Gastroesophageal sphincter (tissue), 4 donors: ENCODE results near the gene PTRH2. TPM values are rescaled to one million over a fixed set of nuclear protein-coding genes. Genes with fewer than 3 reads are reported as not detected.
"Not testable (repeated sequence)": the region's sequence is repeated elsewhere in the genome, so short reads cannot be mapped to it uniquely, and the experiment has no call there.

Source experiments
- ATAC-seq: fragments of 150-250 bp; one replicate; pipeline ENCODE4 v1.9.1; 2016; ENCODE audit warnings: mild to moderate bottlenecking, moderate library complexity
- H3K27ac ChIP-seq, 4 donors: fragments of 200-600 bp; sonication (generic) in 3 of 4; 1 replicate in 3 of 4; 2 replicates in 1 of 4; pipeline ENCODE4 v1.5.1; 2016 to 2019
- H3K27me3 ChIP-seq: fragments of 200-600 bp; sonication (generic); one replicate; pipeline ENCODE4 v1.5.1; 2019
- H3K36me3 ChIP-seq, 2 donors: fragments of 200-600 bp; sonication (generic); one replicate each; pipeline ENCODE4 v1.5.1; 2019; ENCODE audit warnings: control low read depth in 1 of 2
- H3K4me1 ChIP-seq, 3 donors: fragments of 200-600 bp; sonication (generic); 1 replicate in 2 of 3; 2 replicates in 1 of 3; pipeline ENCODE4 v1.5.1; 2016 to 2019; ENCODE audit warnings: control low read depth in 2 of 3
- H3K4me3 ChIP-seq, 2 donors: fragments of 200-600 bp; sonication (generic); one replicate each; pipeline ENCODE4 v1.5.1; 2019; ENCODE audit warnings: mild to moderate bottlenecking in 1 of 2, moderate library complexity in 1 of 2
- H3K9me3 ChIP-seq, 3 donors: fragments of 200-600 bp; sonication (generic); one replicate each; pipeline ENCODE4 v1.5.1; 2017 to 2019; ENCODE audit warnings: control low read depth in 2 of 3
- CTCF ChIP-seq, 4 experiments: fragments of 200-600 bp in 2 of 4; fragments of 450-650 bp in 2 of 4; sonication (generic) in 1 of 4; IDR thresholded peaks; one replicate each; pipeline ENCODE4 v1.5.1; 2017 to 2019; ENCODE audit warnings: antibody characterized with exemption in 4 of 4, mild to moderate bottlenecking in 2 of 4, moderate library complexity in 2 of 4
- EP300 ChIP-seq: sonication (generic); formaldehyde crosslinking; IDR thresholded peaks from one replicate; pipeline ENCODE4 v1.6.1; 2017; ENCODE audit warnings: antibody characterized with exemption, mild to moderate bottlenecking
- POLR2A ChIP-seq, 2 donors: fragments of 450-650 bp; IDR thresholded peaks; one replicate each; pipeline ENCODE4 v1.6.1; 2017; ENCODE audit warnings: antibody characterized with exemption in 2 of 2, mild to moderate bottlenecking in 2 of 2, moderate library complexity in 1 of 2
- POLR2AphosphoS5 ChIP-seq: sonication (generic); formaldehyde crosslinking; IDR thresholded peaks from one replicate; pipeline ENCODE4 v1.6.1; 2017; ENCODE audit warnings: antibody characterized with exemption
- WGBS, 2 donors: methylation state at CpG; one replicate each; pipeline ENCODE4 v1.1.5; 2018; ENCODE audit warnings: low coverage in 1 of 2; 5-methylcytosine and 5-hydroxymethylcytosine counted together
- total RNA-seq, 4 donors: library from RNA; depleted of rRNA; stranded (reverse); fragments of >200 nt; gene quantifications; one replicate each; pipeline ENCODE4 v1.1.0, GENCODE V29; 2016

The PTRH2 gene
- 10 to 100 TPM; 16.6 to 26.0 (median 24.3) TPM for total RNA-seq

DNA sequence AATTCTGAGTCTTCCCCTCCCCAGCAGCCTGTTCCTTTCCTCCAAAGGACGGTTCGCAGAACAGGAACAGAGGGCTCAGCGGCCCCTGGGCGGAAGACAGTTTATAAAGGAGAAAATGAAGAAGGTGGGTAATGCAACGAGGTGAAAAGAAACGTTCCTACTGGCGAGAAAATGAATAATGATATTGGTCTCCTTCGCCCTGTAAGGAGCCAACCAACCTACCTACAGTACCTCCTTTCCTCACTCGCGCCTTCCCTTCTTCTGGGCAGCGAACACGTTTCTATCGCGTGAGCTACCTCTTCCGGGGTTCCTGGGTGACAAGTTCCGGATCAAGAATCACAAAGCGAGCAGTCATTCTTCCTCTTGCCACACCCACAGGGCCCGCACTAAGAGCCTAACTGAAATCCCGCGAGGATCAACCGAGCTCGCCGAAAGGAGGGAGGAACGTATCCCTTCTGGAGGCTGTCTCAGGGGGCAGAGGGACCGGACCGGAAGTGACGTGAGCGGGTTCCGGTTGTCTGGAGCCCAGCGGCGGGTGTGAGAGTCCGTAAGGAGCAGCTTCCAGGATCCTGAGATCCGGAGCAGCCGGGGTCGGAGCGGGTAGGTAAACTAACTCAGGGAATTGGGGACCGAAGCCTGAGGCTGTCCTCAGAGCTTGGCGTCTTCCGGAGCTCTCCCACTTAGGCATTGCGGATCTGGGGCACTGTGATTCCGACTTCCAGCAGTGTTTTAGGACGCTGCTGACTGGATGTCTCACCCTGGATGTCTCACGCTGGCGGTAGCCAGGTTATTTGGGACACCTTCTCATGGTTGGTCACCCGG is at the start of gene PTRH2, which contains the start of gene VMP1:
Gene PTRH2, minus strand, starts transcription at position 282 of the 822 bp plus-strand sequence. CDS start 9,452 bp downstream, outside the sequence.
Gene VMP1, plus strand, starts transcription at position 506 of the 822 bp plus-strand sequence. CDS start 23,793 bp downstream, outside the sequence.
- Histone ChIP-seq H3K4me3 (peak within 1 kb of the TSS; percentile 73 to 77), H3K4me1 (peaks cover 6 to 55% (median 16%) of the 10 kb centered on the region in 3 donors), H3K27me3 (no peaks in the 10 kb centered on the region), H3K27ac (peak within 1 kb of the TSS; percentile 87 to 97 (median 94)), H3K36me3 (peaks cover 0 to 8% of the 10 kb centered on the region in 2 donors), H3K9me3 (no peaks in the 10 kb centered on the region)
- TF ChIP-seq POLR2AphosphoS5 (peak; percentile 90), CTCF (IDR thresholded peaks at IDR 0.05) (no peak), POLR2A (IDR thresholded peaks at IDR 0.05) (peak; percentile 78 to 86), EP300 (no peak)
- WGBS, 2 donors: 0% methylated on average over 8 to 10 of the region's 45 CpGs
- peak; percentile 100 for ATAC-seq

GRCh38 chr17:59756236-59756818 is 49.1 kb upstream of the PTRH2 start:
- Histone ChIP-seq H3K4me1 (peaks cover 0 to 25% (median 9%) of the 10 kb centered on the region in 3 donors), H3K36me3 (peaks cover 0 to 29% of the 10 kb centered on the region in 2 donors), H3K9me3 (no peaks in the 10 kb centered on the region), H3K4me3 (no peak overlapping the region), H3K27me3 (no peaks in the 10 kb centered on the region), H3K27ac (peak overlapping the region; percentile 32 to 56 (median 44))
- TF ChIP-seq POLR2AphosphoS5 (no peak), POLR2A (IDR thresholded peaks at IDR 0.05) (no peak), CTCF (IDR thresholded peaks at IDR 0.05) (no peak), EP300 (no peak)
- WGBS, 2 donors: 44 to 46% methylated on average over 3 of the region's 3 CpGs
- ATAC-seq: no peak

- ATAC-seq, H3K9me3 ChIP-seq, H3K27me3 ChIP-seq, H3K4me3 ChIP-seq: not testable (repeated sequence)
- Histone ChIP-seq H3K27ac (peak overlapping the region in 1 of 4 donors; percentile 58), H3K36me3 (peaks cover 0 to 24% of the 10 kb centered on the region in 2 donors), H3K4me1 (peaks cover 0 to 24% (median 9%) of the 10 kb centered on the region in 3 donors)
- WGBS, 2 donors: 98% methylated on average over 10 of the region's 12 CpGs; no CpG with 5 or more reads in 1 of the 2 donors
Observed at GRCh38 chr17:59755069-59755468, 47.8 kb upstream of the PTRH2 start.

GRCh38 chr17:59754552-59754951 is 47.3 kb upstream of the PTRH2 start:
- H3K36me3 ChIP-seq: peaks cover 0 to 26% of the 10 kb centered on the region in 2 donors
- H3K4me3 ChIP-seq: no peak overlapping the region
- no peaks in the 10 kb centered on the region for H3K9me3 ChIP-seq
- peaks cover 0 to 24% (median 9%) of the 10 kb centered on the region in 3 donors for H3K4me1 ChIP-seq
- ATAC-seq: no peak
- no peaks in the 10 kb centered on the region for H3K27me3 ChIP-seq
- H3K27ac ChIP-seq: peak overlapping the region in 2 of 4 donors; percentile 27 to 58
- no peak for TF ChIP-seq EP300
- TF ChIP-seq POLR2AphosphoS5: no peak
- no peak for TF ChIP-seq CTCF (IDR thresholded peaks at IDR 0.05)
- no peak for TF ChIP-seq POLR2A (IDR thresholded peaks at IDR 0.05)

- Histone ChIP-seq H3K9me3 (no peaks in the 10 kb centered on the region), H3K36me3 (peaks cover 0 to 26% of the 10 kb centered on the region in 2 donors), H3K27me3 (no peaks in the 10 kb centered on the region), H3K4me3 (peak overlapping the region in 1 of 2 donors; percentile 11), H3K27ac (peak overlapping the region; percentile 11 to 58 (median 50)), H3K4me1 (peaks cover 0 to 24% (median 9%) of the 10 kb centered on the region in 3 donors)
- WGBS, 2 donors: 15 to 19% methylated on average over 3 of the region's 3 CpGs
- peak; percentile 72 for ATAC-seq
- TF ChIP-seq EP300: no peak
- TF ChIP-seq POLR2AphosphoS5: peak; percentile 52
- no peak for TF ChIP-seq POLR2A (IDR thresholded peaks at IDR 0.05)
- peak; percentile 46 to 85 (median 78) for TF ChIP-seq CTCF (IDR thresholded peaks at IDR 0.05)
Observed at GRCh38 chr17:59753522-59754467, 46.6 kb upstream of the PTRH2 start.
